Glomerular endothelial cell (primary cell): ENCODE results near the gene FBXO4. TPM values are rescaled to one million over a fixed set of nuclear protein-coding genes. Genes with fewer than 3 reads are reported as not detected.
"Not testable (repeated sequence)": the region's sequence is repeated elsewhere in the genome, so short reads cannot be mapped to it uniquely, and the experiment has no call there.

Experiments used
- DNase-seq: peaks from one replicate; pipeline ENCODE4 v3.0.0-alpha.2; 2011; ENCODE audit warnings: low read depth, low spot score; ENCODE audit errors: extremely low read depth
- total RNA-seq: library from RNA; depleted of rRNA; stranded (reverse); fragments of >200 nt; gene quantifications from 2 replicates; pipeline ENCODE4 v1.2.3, GENCODE V29; 2015

Gene FBXO4
- total RNA-seq, 1 donor from 2014 or later = 6.2 TPM

DNA sequence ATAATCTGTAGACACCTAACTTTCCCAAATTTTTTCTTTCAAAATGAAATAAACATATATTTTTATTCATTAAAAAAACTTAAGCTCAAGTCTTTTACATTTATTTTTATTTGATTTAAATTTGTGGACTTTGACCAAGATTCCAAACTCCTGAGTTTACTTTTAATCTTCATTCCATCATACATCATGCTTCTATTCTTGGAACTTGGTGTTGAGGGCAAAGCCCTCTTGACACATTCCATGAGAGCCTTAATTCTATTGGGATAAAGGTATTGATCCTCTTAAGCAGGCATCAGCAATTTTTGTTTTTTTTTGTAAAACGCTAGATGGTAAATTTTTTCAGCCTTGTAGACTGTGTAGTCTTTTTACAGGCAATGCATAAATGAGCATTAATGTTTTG, 53.6 kb downstream of the FBXO4 start:
- no peak for DNase-seq

- DNase-seq = no peak
These were observed 55.3 kb downstream of the FBXO4 start for GRCh38 chr5:41980396-41980795.

- no peak for DNase-seq
These were observed 55.8 kb downstream of the FBXO4 start for GRCh38 chr5:41980870-41981269.

DNA sequence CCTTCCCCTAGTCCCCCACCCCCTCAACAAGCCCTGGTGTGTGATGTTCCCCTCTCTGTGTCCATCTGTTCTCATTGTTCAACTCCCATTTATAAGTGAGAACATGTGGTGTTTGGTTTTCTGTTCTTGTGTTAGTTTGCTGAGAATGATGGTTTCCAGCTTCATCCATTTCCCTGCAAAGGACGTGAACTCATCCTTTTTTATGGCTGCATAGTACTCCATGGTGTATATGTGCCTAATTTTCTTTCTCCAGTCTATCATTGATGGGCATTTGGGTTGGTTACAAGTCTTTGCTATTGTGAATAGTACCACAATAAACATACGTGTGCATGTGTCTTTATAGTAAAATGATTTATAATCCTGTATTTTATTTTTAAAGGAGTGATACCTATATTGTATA, 57.8 kb downstream of the FBXO4 start:
- DNase-seq = not testable (repeated sequence)

- DNase-seq = no peak
These were observed 58.2 kb downstream of the FBXO4 start for GRCh38 chr5:41983284-41983683.

DNA sequence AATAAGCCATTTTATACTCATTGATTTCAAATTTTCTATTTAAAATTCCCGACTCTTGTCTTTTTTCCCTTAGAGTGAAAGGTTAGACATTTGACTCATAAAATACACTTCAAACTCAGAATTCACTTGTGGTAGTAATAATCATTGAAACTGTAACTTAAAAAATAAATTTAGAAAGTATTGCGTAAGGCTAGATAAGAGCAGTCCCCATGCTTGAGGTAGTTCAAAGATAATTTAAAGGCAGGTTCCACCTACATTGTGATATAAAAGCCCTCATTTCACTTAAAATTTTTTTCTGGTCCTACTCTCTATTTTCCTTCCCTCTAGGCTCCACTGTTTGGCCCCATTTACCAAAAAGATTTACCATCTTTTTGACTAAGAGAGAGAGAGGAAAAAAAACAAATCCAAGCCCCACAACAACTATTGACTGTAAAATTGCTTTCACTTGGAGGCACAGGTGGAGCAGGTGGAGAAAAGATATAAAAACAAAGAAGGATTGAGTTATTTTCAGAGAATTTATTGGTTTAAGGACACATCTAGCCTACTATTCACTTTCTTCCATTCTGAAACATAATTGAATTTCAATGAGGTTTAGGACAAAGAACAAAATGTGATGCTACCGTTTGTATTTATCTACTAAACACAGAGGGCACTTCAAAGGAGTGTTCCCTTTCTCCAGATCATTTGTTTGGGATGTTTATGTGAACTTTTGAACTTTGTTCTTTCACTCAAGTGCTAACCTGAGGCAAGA, 61.0 kb downstream of the FBXO4 start:
- DNase-seq = no peak

Other genes starting within 250 kb of the FBXO4 start
- 9.0 and 14.1 TPM in 2 replicates for gene OXCT1, start 54.9 kb upstream of the FBXO4 start, total RNA-seq
- 14.8 and 20.9 TPM in 2 replicates for gene RIMOC1, start 20.9 kb upstream of the FBXO4 start, total RNA-seq